Left colon (tissue), 2 donors: Measurements from ENCODE around the gene PAX9. TPM values are rescaled to one million over a fixed set of nuclear protein-coding genes. Genes with fewer than 3 reads are reported as not detected.

ENCODE experiments used
- ATAC-seq: fragments of 200-7000 bp; cut with Tn5 transposase; one replicate; pipeline ENCODE4 v1.9.1; 2020; ENCODE audit warnings: mild to moderate bottlenecking, moderate library complexity
- DNase-seq, 2 donors: peaks; one replicate each; pipeline ENCODE4 v3.0.0-alpha.2; 2020
- intact Hi-C, 2 donors: fragments of 100-400 bp; cut with DNase I in 1 of 2; cut with micrococcal nuclease in 1 of 2; formaldehyde crosslinking; loops; one replicate each; pipeline versions ENCODE4 v1.11.2 to v1.14.0; 2022; cut with DNase I, micrococcal nuclease
- long read RNA-seq: library from polyadenylated mRNA; unstranded; transcript quantifications from one replicate; pipeline ENCODE4 v2.0.0, GENCODE V29; 2021
- total RNA-seq, 2 donors: library from RNA; stranded (reverse); fragmentation: NEBNext Ultra II Directional; extraction: Animal tissue kit (Norgen Biotek cat#: 25700); gene quantifications; one replicate each; pipeline ENCODE4 v1.2.1, GENCODE V29; 2021
- donor health status: DM: no; HTN: no; CAD: no.
- donor health status: DM: yes; HTN: yes; CAD: no.

PAX9 gene
- total RNA-seq: under 1 TPM; 0.22 to 0.24 TPM
- long read RNA-seq: 0 reads

GRCh38 chr14:36661506-36662257, at the start of gene PAX9:
TSS of gene PAX9 (plus strand) at chr14:36661860. CDS start at chr14:36662090, 230 bp downstream.
- ATAC-seq (peak; percentile 98), DNase-seq (peak; percentile 83 to 90)
- intact Hi-C loops: no loop called here

- intact Hi-C loops: no loop called here
- DNase-seq (no peak), ATAC-seq (no peak)
Measured at GRCh38 chr14:36617824-36618223, 43.8 kb upstream of the PAX9 start.

- intact Hi-C loops: no loop called here
- no peak for DNase-seq
- ATAC-seq: no peak
Measured at GRCh38 chr14:36618641-36619040, 43.0 kb upstream of the PAX9 start.

- no peak for DNase-seq
- no peak for ATAC-seq
- intact Hi-C loops: no loop called here
Measured at GRCh38 chr14:36619131-36619530, 42.5 kb upstream of the PAX9 start.

- ATAC-seq (no peak), DNase-seq (no peak)
- intact Hi-C loops: no loop called here
Measured at GRCh38 chr14:36619853-36620252, 41.8 kb upstream of the PAX9 start.

GRCh38 chr14:36625014-36625413, 36.6 kb upstream of the PAX9 start:
- DNase-seq (no peak), ATAC-seq (no peak)
- intact Hi-C loops: no loop called here

- DNase-seq: no peak
- intact Hi-C loops: no loop called here
- ATAC-seq: no peak
Measured at GRCh38 chr14:36625436-36625835, 36.2 kb upstream of the PAX9 start.

- intact Hi-C loops: no loop called here
- ATAC-seq: no peak
- no peak for DNase-seq
Measured at GRCh38 chr14:36626151-36626550, 35.5 kb upstream of the PAX9 start.

GRCh38 chr14:36627981-36628380, 33.7 kb upstream of the PAX9 start:
- intact Hi-C loops: no loop called here
- no peak for DNase-seq
- ATAC-seq: no peak

- intact Hi-C loops: no loop called here
- DNase-seq: no peak
- ATAC-seq: no peak
Measured at GRCh38 chr14:36633580-36633979, 28.1 kb upstream of the PAX9 start.

- DNase-seq (no peak), ATAC-seq (peak; percentile 73)
- intact Hi-C loops: no loop called here
Measured at GRCh38 chr14:36646664-36647416, 14.8 kb upstream of the PAX9 start.

GRCh38 chr14:36647417-36647823, 14.2 kb upstream of the PAX9 start:
- peak; percentile 27 for ATAC-seq
- intact Hi-C loops: no loop called here
- DNase-seq: no peak

GRCh38 chr14:36647824-36648753, 13.6 kb upstream of the PAX9 start:
- intact Hi-C loops: no loop called here
- ATAC-seq: peak; percentile 91
- DNase-seq: no peak

GRCh38 chr14:36649872-36650650, 11.6 kb upstream of the PAX9 start:
- intact Hi-C loops: no loop called here
- ATAC-seq (no peak), DNase-seq (no peak)

GRCh38 chr14:36652542-36653201, 9.0 kb upstream of the PAX9 start:
- DNase-seq: no peak
- no peak for ATAC-seq
- intact Hi-C loops: no loop called here

- intact Hi-C loops: no loop called here
- ATAC-seq (no peak), DNase-seq (no peak)
Measured at GRCh38 chr14:36653413-36653812, 8.2 kb upstream of the PAX9 start.

- no peak for ATAC-seq
- intact Hi-C loops: no loop called here
- no peak for DNase-seq
Measured at GRCh38 chr14:36653962-36654793, 7.5 kb upstream of the PAX9 start.
